Gastrocnemius medialis (tissue), 4 donors: ENCODE measurements around the gene SLC35E2B. TPM values are rescaled to one million over a fixed set of nuclear protein-coding genes. Genes with fewer than 3 reads are reported as not detected.

ENCODE experiments used
- ATAC-seq, 2 donors: fragments of 150-250 bp; one replicate each; pipeline ENCODE4 v1.9.1; 2016
- DNase-seq, 2 donors: peaks; one replicate each; pipeline ENCODE4 v3.0.0-alpha.2; 2019
- H3K27ac ChIP-seq, 4 donors: fragments of 200-600 bp; sonication (generic); 1 replicate in 1 of 4; 2 replicates in 3 of 4; pipeline ENCODE4 v1.5.1; 2016 to 2018; ENCODE audit warnings: mild to moderate bottlenecking in 2 of 4, moderate library complexity in 1 of 4
- H3K27me3 ChIP-seq, 3 donors: fragments of 200-600 bp; sonication (generic) in 2 of 3; 1 replicate in 1 of 3; 2 replicates in 2 of 3; pipeline versions ENCODE4 v1.5.1 to v1.6.0; 2016 to 2019; ENCODE audit warnings: mild to moderate bottlenecking in 1 of 3, moderate library complexity in 1 of 3
- H3K36me3 ChIP-seq, 2 donors: fragments of 200-600 bp; sonication (generic) in 1 of 2; one replicate each; pipeline ENCODE4 v1.5.1; 2017 to 2018
- H3K4me1 ChIP-seq, 2 donors: fragments of 200-600 bp; sonication (generic) in 1 of 2; one replicate each; pipeline ENCODE4 v1.5.1; 2016 to 2017; ENCODE audit warnings: mild to moderate bottlenecking in 2 of 2
- H3K4me3 ChIP-seq, 4 donors: fragments of 200-600 bp; sonication (generic) in 3 of 4; 1 replicate in 1 of 4; 2 replicates in 3 of 4; pipeline ENCODE4 v1.5.1; 2016 to 2019; ENCODE audit warnings: mild to moderate bottlenecking in 2 of 4
- H3K9me3 ChIP-seq, 3 donors: fragments of 200-600 bp; sonication (generic) in 2 of 3; 1 replicate in 1 of 3; 2 replicates in 2 of 3; pipeline ENCODE4 v1.5.1; 2016 to 2019
- POLR2A ChIP-seq, 2 donors: fragments of 450-650 bp; IDR thresholded peaks; one replicate each; pipeline ENCODE4 v1.6.1; 2017; ENCODE audit warnings: antibody characterized with exemption in 2 of 2, mild to moderate bottlenecking in 2 of 2, moderate library complexity in 2 of 2
- in situ Hi-C, 4 donors: fragments of 200-750 bp; cut with MboI; loops; one replicate each; pipeline versions ENCODE4 v1.15.0 to v1.8.0; 2017; ENCODE audit warnings: low sequenced_read_pairs in 4 of 4
- intact Hi-C: fragments of 100-400 bp; cut with DNase I; formaldehyde crosslinking; loops from one replicate; pipeline ENCODE4 v1.15.1; 2023; ENCODE audit warnings: low total_unique reads
- total RNA-seq, 4 donors: library from RNA; depleted of rRNA; stranded (reverse); fragments of >200 nt; gene quantifications; one replicate each; pipeline versions ENCODE4 v1.1.0 to v1.2.3, GENCODE V29; 2016
- TF ChIP-seq, protein P1 (sequence below), 5 experiments: fragments of 450-650 bp in 3 of 5; fragments of 200-600 bp in 2 of 5; sonication (generic) in 2 of 5; IDR thresholded peaks in 4 of 5; conservative IDR thresholded peaks in 1 of 5; 1 replicate in 4 of 5; 2 replicates in 1 of 5; pipeline ENCODE4 v1.5.1; 2016 to 2019; ENCODE audit warnings: antibody characterized with exemption in 5 of 5, mild to moderate bottlenecking in 3 of 5, moderate library complexity in 3 of 5

Gene SLC35E2B
- total RNA-seq, 4 donors from 2014 or later, result 13.5 to 21.8 (median 15.2) TPM

DNA sequence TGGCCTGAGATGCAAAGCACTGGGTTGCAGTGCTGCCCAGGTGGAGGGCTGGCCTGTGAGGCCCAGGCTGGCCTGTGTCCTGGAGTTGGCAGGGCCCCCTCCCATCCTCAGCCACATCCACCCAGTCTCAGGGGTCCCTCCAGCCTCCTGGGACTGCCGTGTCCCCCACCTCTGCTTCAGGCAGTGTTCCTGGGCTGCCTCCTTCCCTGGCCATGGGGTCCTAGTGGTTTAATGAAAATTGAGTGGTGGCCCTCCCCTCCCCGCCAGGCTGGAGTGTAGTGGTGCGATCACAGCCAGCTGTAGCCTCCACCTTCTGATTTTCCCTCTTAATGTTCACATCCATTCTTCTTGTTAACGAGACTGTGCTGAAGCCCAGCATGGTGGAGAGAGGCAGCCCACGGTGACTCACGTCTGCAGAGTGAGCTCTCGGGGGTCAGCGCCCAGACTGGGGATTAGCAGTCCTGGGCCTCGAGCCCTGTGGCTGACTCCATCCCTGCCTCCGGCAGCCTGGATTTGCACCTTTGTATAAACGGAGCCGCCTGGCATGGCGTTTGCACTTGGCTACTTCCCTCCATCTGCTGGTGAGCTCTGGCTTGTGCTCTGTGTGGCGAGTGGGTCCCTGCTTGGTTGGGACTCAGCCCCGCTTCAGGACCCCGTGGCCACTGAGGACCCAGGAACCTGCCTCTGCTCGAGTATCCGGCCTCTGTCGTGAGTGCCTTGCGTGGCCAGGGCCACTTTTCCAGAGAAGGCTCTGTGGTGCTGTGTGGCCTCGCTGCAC, 70.4 kb downstream of the SLC35E2B start:
- DNase-seq (peak; percentile 77 to 90), ATAC-seq (peak; percentile 73)
- Histone ChIP-seq H3K27me3 (no peaks in the 10 kb centered on the region), H3K27ac (peak overlapping the region; percentile 88 to 99 (median 91)), H3K36me3 (peaks cover 0 to 6% of the 10 kb centered on the region in 2 donors), H3K9me3 (no peaks in the 10 kb centered on the region), H3K4me1 (peaks cover 47 to 53% of the 10 kb centered on the region in 2 donors), H3K4me3 (no peak overlapping the region)
- TF ChIP-seq, protein P1, sequence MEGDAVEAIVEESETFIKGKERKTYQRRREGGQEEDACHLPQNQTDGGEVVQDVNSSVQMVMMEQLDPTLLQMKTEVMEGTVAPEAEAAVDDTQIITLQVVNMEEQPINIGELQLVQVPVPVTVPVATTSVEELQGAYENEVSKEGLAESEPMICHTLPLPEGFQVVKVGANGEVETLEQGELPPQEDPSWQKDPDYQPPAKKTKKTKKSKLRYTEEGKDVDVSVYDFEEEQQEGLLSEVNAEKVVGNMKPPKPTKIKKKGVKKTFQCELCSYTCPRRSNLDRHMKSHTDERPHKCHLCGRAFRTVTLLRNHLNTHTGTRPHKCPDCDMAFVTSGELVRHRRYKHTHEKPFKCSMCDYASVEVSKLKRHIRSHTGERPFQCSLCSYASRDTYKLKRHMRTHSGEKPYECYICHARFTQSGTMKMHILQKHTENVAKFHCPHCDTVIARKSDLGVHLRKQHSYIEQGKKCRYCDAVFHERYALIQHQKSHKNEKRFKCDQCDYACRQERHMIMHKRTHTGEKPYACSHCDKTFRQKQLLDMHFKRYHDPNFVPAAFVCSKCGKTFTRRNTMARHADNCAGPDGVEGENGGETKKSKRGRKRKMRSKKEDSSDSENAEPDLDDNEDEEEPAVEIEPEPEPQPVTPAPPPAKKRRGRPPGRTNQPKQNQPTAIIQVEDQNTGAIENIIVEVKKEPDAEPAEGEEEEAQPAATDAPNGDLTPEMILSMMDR (IDR thresholded peaks at IDR 0.05 in 4 of 5, conservative IDR thresholded peaks at IDR 0.05 in 1 of 5), result peak in 1 of 5 experiments; percentile 20
- TF ChIP-seq POLR2A (IDR thresholded peaks at IDR 0.05), result peak in 1 of 2 donors; percentile 18
- in situ Hi-C loops (no loop called here), intact Hi-C loops (no loop called here)

DNA sequence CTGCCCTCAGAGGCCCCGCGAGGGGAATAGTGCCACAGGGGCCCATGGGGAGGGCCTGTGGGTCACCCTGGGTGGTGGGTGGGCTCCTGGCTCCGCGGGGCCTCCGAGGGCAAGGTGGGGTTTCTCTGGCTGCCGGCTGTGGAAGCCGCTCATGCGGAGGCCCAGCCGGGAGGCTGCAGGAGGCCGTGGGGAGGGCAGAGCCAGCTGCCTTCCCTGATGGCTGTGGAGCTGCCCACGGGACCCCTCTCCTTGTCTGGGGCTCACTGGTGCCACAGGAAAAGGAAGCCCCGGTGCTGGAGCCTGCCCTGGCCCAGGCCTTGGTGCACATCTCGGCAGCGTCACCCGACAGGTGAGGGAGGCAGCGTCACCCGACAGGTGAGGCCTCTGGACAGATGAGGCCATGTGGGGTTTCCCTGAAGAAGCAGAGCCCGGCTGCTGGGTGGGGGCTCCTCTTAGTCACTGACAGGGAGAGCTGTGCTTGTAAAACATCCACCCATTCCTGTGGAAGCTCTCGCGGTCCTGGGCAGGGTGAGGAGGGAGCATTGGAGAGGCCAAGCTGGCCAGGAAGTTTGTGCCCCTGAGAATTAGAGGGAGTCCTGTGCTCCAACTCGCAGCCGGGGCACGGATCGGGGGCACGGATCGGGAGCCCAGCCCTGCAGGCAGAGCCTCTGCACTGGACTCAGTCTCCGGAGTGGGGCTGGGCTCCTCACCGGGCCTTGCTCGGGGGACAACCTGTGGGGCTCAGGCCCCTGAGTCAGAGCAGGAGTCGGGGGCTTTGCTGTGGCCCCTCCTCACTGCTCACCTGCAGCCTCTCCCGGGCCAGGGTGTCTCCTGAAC, 71.2 kb downstream of the SLC35E2B start:
- peaks cover 0 to 6% of the 10 kb centered on the region in 2 donors for H3K36me3 ChIP-seq
- TF ChIP-seq, protein P1 (IDR thresholded peaks at IDR 0.05 in 4 of 5, conservative IDR thresholded peaks at IDR 0.05 in 1 of 5), result no peak
- TF ChIP-seq POLR2A (IDR thresholded peaks at IDR 0.05), result no peak

DNA sequence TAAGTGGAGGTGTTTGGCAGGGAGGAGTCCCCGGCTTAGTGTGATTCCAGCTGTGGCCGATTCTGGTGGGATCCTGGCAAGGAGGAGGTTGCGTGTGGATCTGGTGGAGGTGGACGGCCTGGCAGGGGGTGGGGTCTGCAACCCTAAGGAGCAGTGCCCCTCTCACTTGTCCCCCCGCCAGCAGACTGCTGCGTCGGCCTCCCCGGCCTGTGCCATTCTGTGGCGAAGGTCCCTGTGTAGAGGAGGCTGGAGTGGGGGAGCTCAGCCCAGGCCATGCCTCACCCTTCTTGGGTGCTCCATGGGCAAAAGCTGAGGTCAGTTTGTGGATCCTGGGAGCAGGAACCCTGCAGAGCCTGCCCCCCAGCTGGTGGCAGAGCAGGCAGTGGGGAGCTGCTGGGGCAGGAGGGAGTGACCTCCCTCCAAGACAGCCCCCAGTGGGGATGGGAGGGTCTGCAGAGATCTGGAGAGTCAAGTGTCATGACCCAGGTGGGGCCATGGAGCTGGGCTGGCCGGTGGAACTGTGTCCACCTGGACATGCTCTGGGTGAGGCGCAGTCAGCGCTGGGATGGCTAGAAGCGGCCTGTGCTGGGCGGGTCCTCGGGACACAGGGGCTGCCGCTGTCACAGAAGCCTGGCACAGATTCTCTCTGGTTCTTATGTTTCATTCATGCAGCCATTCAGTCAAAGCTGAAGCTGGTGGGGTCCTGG, 72.0 kb downstream of the SLC35E2B start:
- Histone ChIP-seq H3K9me3 (no peaks in the 10 kb centered on the region), H3K27ac (peak overlapping the region; percentile 88 to 99 (median 91)), H3K36me3 (peaks cover 0 to 5% of the 10 kb centered on the region in 2 donors), H3K4me3 (no peak overlapping the region), H3K4me1 (peaks cover 55 to 63% of the 10 kb centered on the region in 2 donors), H3K27me3 (no peaks in the 10 kb centered on the region)
- no peak for TF ChIP-seq POLR2A (IDR thresholded peaks at IDR 0.05)
- TF ChIP-seq, protein P1 (IDR thresholded peaks at IDR 0.05 in 4 of 5, conservative IDR thresholded peaks at IDR 0.05 in 1 of 5), result no peak
- peak in 1 of 2 donors; percentile 5 for ATAC-seq
- intact Hi-C loops, result no loop called here
- DNase-seq, result no peak
- in situ Hi-C loops, result no loop called here

More for the DNA sequence above, 71.2 kb downstream of the SLC35E2B start:
- peaks cover 54 to 61% of the 10 kb centered on the region in 2 donors for H3K4me1 ChIP-seq
- H3K27me3 ChIP-seq, result no peaks in the 10 kb centered on the region
- no peak for ATAC-seq
- intact Hi-C loops, result no loop called here
- H3K27ac ChIP-seq, result peak overlapping the region; percentile 88 to 99 (median 91)
- no peaks in the 10 kb centered on the region for H3K9me3 ChIP-seq
- in situ Hi-C loops, result no loop called here
- no peak overlapping the region for H3K4me3 ChIP-seq
- no peak for DNase-seq

DNA sequence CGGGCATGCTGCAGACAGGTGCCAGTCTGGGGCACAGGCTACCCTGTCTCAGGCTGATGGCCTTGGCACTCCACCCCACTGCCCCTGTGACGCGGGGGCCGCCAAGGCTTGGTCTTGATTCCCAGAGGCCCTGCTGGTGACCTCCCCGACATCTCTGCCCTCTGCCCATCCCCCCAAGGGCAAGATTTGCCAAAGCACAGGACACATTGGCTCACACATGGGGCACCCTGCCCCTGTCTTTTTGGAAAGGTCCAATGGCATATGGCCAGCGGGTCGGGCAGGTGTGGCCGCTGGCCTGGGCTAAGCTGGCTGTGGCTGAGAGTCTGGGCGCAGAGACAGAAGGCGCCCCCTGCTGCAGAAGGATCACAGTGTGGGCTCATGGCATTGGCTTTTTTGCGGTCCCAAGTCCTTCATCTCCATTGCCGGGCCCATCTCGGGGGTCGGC, 72.7 kb downstream of the SLC35E2B start:
- peak; percentile 58 to 93 for DNase-seq
- peaks cover 55 to 63% of the 10 kb centered on the region in 2 donors for H3K4me1 ChIP-seq
- ATAC-seq, result peak; percentile 23 to 45
- no peaks in the 10 kb centered on the region for H3K27me3 ChIP-seq
- H3K9me3 ChIP-seq, result no peaks in the 10 kb centered on the region
- peak overlapping the region; percentile 88 to 99 (median 91) for H3K27ac ChIP-seq
- intact Hi-C loops, result loop anchor here (5.0 kb wide), 1 partner anchor 108 kb away; the partner anchor contains the start of gene ATAD3A
- TF ChIP-seq POLR2A (IDR thresholded peaks at IDR 0.05), result no peak
- TF ChIP-seq, protein P1 (IDR thresholded peaks at IDR 0.05 in 4 of 5, conservative IDR thresholded peaks at IDR 0.05 in 1 of 5), result peak; percentile 34 to 59 (median 42)
- in situ Hi-C loops, result no loop called here
- no peak overlapping the region for H3K4me3 ChIP-seq
- no peaks in the 10 kb centered on the region for H3K36me3 ChIP-seq
